T-helper 1 cell treated with Interleukin-12 subunit alpha and Interleukin-12 subunit beta and Interleukin-4 antibody, amounts not matched to agents 30 μg/mL and 1 μg/mL, for 36 hours (primary cell): ENCODE results near the gene CITED2.
"Not testable (repeated sequence)": the region's sequence is repeated elsewhere in the genome, so short reads cannot be mapped to it uniquely, and the experiment has no call there.

Experiments
- H3K27ac Mint-ChIP-seq: one replicate; pipeline ENCODE4 v1.8.0; 2021; ENCODE audit warnings: mild to moderate bottlenecking, mixed read lengths
- H3K27me3 Mint-ChIP-seq: one replicate; pipeline ENCODE4 v1.8.0; 2021; ENCODE audit warnings: low read depth, mixed read lengths
- H3K36me3 Mint-ChIP-seq: one replicate; pipeline ENCODE4 v1.8.0; 2021; ENCODE audit warnings: low read depth, mixed read lengths
- H3K4me1 Mint-ChIP-seq: one replicate; pipeline ENCODE4 v1.8.0; 2021; ENCODE audit warnings: low read depth, mixed read lengths
- H3K4me3 Mint-ChIP-seq: one replicate; pipeline ENCODE4 v1.8.0; 2021; ENCODE audit warnings: mild to moderate bottlenecking, moderate library complexity, mixed read lengths
- H3K9me3 Mint-ChIP-seq: one replicate; pipeline ENCODE4 v1.8.0; 2021; ENCODE audit warnings: mixed read lengths

CITED2 gene

GRCh38 chr6:139374357-139375225, at the start of gene CITED2:
Gene CITED2, minus strand, starts transcription at chr6:139374648. Its CDS starts 704 bp downstream, at chr6:139373944.
- H3K27me3 Mint-ChIP-seq, result no peaks in the 10 kb centered on the region
- peaks cover 36% of the 10 kb centered on the region for H3K36me3 Mint-ChIP-seq
- peak within 1 kb of the TSS; percentile 100 for H3K4me3 Mint-ChIP-seq
- peak within 1 kb of the TSS; percentile 100 for H3K27ac Mint-ChIP-seq
- H3K9me3 Mint-ChIP-seq, result no peaks in the 10 kb centered on the region
- peaks cover 34% of the 10 kb centered on the region for H3K4me1 Mint-ChIP-seq

GRCh38 chr6:139423037-139423703, 48.7 kb upstream of the CITED2 start:
- Mint-ChIP-seq H3K27ac (no peak overlapping the region), H3K4me1 (no peaks in the 10 kb centered on the region), H3K36me3 (no peaks in the 10 kb centered on the region), H3K27me3 (peaks cover 22% of the 10 kb centered on the region), H3K4me3 (no peak overlapping the region), H3K9me3 (no peaks in the 10 kb centered on the region)

GRCh38 chr6:139422105-139423036, 47.9 kb upstream of the CITED2 start:
- peaks cover 25% of the 10 kb centered on the region for H3K27me3 Mint-ChIP-seq
- no peak overlapping the region for H3K27ac Mint-ChIP-seq
- no peak overlapping the region for H3K4me3 Mint-ChIP-seq
- no peaks in the 10 kb centered on the region for H3K36me3 Mint-ChIP-seq
- no peaks in the 10 kb centered on the region for H3K4me1 Mint-ChIP-seq
- H3K9me3 Mint-ChIP-seq, result no peaks in the 10 kb centered on the region

- H3K9me3 Mint-ChIP-seq, result no peaks in the 10 kb centered on the region
- H3K27me3 Mint-ChIP-seq, result peaks cover 41% of the 10 kb centered on the region
- H3K4me3 Mint-ChIP-seq, result no peak overlapping the region
- no peaks in the 10 kb centered on the region for H3K36me3 Mint-ChIP-seq
- no peaks in the 10 kb centered on the region for H3K4me1 Mint-ChIP-seq
- H3K27ac Mint-ChIP-seq, result no peak overlapping the region
Observed at GRCh38 chr6:139418481-139419132, 44.2 kb upstream of the CITED2 start.

GRCh38 chr6:139416146-139416545, 41.7 kb upstream of the CITED2 start:
- Mint-ChIP-seq H3K9me3 (no peaks in the 10 kb centered on the region), H3K27me3 (peaks cover 30% of the 10 kb centered on the region), H3K36me3 (no peaks in the 10 kb centered on the region), H3K4me1 (no peaks in the 10 kb centered on the region), H3K4me3 (no peak overlapping the region), H3K27ac (no peak overlapping the region)

- peaks cover 30% of the 10 kb centered on the region for H3K27me3 Mint-ChIP-seq
- no peak overlapping the region for H3K4me3 Mint-ChIP-seq
- H3K27ac Mint-ChIP-seq, result no peak overlapping the region
- no peaks in the 10 kb centered on the region for H3K4me1 Mint-ChIP-seq
- no peaks in the 10 kb centered on the region for H3K9me3 Mint-ChIP-seq
- no peaks in the 10 kb centered on the region for H3K36me3 Mint-ChIP-seq
Observed at GRCh38 chr6:139415365-139415764, 40.9 kb upstream of the CITED2 start.

- H3K4me1 Mint-ChIP-seq, H3K36me3 Mint-ChIP-seq, H3K27ac Mint-ChIP-seq, H3K9me3 Mint-ChIP-seq, H3K4me3 Mint-ChIP-seq: not testable (repeated sequence)
- H3K27me3 Mint-ChIP-seq, result peaks cover 24% of the 10 kb centered on the region
Observed at GRCh38 chr6:139412103-139412502, 37.7 kb upstream of the CITED2 start.

- Mint-ChIP-seq H3K27me3 (peaks cover 7% of the 10 kb centered on the region), H3K4me1 (no peaks in the 10 kb centered on the region), H3K27ac (no peak overlapping the region), H3K9me3 (no peaks in the 10 kb centered on the region), H3K4me3 (no peak overlapping the region), H3K36me3 (no peaks in the 10 kb centered on the region)
Observed at GRCh38 chr6:139409026-139409425, 34.6 kb upstream of the CITED2 start.

- no peaks in the 10 kb centered on the region for H3K27me3 Mint-ChIP-seq
- no peaks in the 10 kb centered on the region for H3K4me1 Mint-ChIP-seq
- H3K27ac Mint-ChIP-seq, result no peak overlapping the region
- H3K9me3 Mint-ChIP-seq, result no peaks in the 10 kb centered on the region
- no peaks in the 10 kb centered on the region for H3K36me3 Mint-ChIP-seq
- no peak overlapping the region for H3K4me3 Mint-ChIP-seq
Observed at GRCh38 chr6:139407718-139408222, 33.3 kb upstream of the CITED2 start.

GRCh38 chr6:139406577-139407343, 32.3 kb upstream of the CITED2 start:
- Mint-ChIP-seq H3K4me1 (no peaks in the 10 kb centered on the region), H3K9me3 (no peaks in the 10 kb centered on the region), H3K27ac (no peak overlapping the region), H3K36me3 (no peaks in the 10 kb centered on the region), H3K27me3 (no peaks in the 10 kb centered on the region), H3K4me3 (no peak overlapping the region)

GRCh38 chr6:139402876-139403386, 28.5 kb upstream of the CITED2 start:
- Mint-ChIP-seq H3K27me3 (peaks cover 9% of the 10 kb centered on the region), H3K4me3 (no peak overlapping the region), H3K9me3 (no peaks in the 10 kb centered on the region), H3K27ac (no peak overlapping the region), H3K4me1 (no peaks in the 10 kb centered on the region), H3K36me3 (no peaks in the 10 kb centered on the region)

- peaks cover 9% of the 10 kb centered on the region for H3K27me3 Mint-ChIP-seq
- H3K4me1 Mint-ChIP-seq, result no peaks in the 10 kb centered on the region
- no peak overlapping the region for H3K27ac Mint-ChIP-seq
- no peak overlapping the region for H3K4me3 Mint-ChIP-seq
- no peaks in the 10 kb centered on the region for H3K36me3 Mint-ChIP-seq
- H3K9me3 Mint-ChIP-seq, result no peaks in the 10 kb centered on the region
Observed at GRCh38 chr6:139398658-139399057, 24.2 kb upstream of the CITED2 start.

- Mint-ChIP-seq H3K4me1 (no peaks in the 10 kb centered on the region), H3K36me3 (no peaks in the 10 kb centered on the region), H3K9me3 (no peaks in the 10 kb centered on the region), H3K27me3 (peaks cover 9% of the 10 kb centered on the region), H3K27ac (no peak overlapping the region), H3K4me3 (no peak overlapping the region)
Observed at GRCh38 chr6:139395891-139396301, 21.4 kb upstream of the CITED2 start.
